MM.1S (cell line): ENCODE measurements around the gene TCF12.
A peak's percentile ranks its signal among the peaks of the same experiment; 100 is the strongest.

Experiments used
- DNase-seq: peaks from one replicate; pipeline ENCODE4 v3.0.0-alpha.2; 2015
- H2AFZ ChIP-seq: fragments of 300-600 bp; sonication (generic); 2 replicates; pipeline ENCODE4 v1.6.0; 2016; ENCODE audit warnings: antibody characterized with exemption, low read length
- H3F3A ChIP-seq: fragments of 300-600 bp; sonication (generic); 2 replicates; pipeline ENCODE4 v1.6.1; 2016; ENCODE audit warnings: mild to moderate bottlenecking, antibody characterized with exemption, low read length, moderate library complexity, mixed read lengths; ENCODE audit not compliant: insufficient read depth
- H3K27ac ChIP-seq: fragments of 300-600 bp; sonication (generic); 2 replicates; pipeline ENCODE4 v1.5.1; 2016; ENCODE audit warnings: mild to moderate bottlenecking, low read length
- H3K27me3 ChIP-seq: fragments of 300-600 bp; sonication (generic); replicated peaks from 2 replicates; pipeline ENCODE4 v1.6.0; 2016; ENCODE audit warnings: low read length; ENCODE audit not compliant: insufficient read depth
- H3K36me3 ChIP-seq: fragments of 300-600 bp; sonication (generic); replicated peaks from 2 replicates; pipeline ENCODE4 v1.6.1; 2016; ENCODE audit warnings: mild to moderate bottlenecking, low read length, mixed read lengths; ENCODE audit not compliant: insufficient read depth
- H3K4me1 ChIP-seq: fragments of 300-600 bp; sonication (generic); 2 replicates; pipeline ENCODE4 v1.6.1; 2016; ENCODE audit warnings: low read length, mixed read lengths
- H3K4me2 ChIP-seq: fragments of 300-600 bp; sonication (generic); 2 replicates; pipeline ENCODE4 v1.6.0; 2016; ENCODE audit warnings: low read depth, low read length
- H3K4me3 ChIP-seq: fragments of 300-600 bp; sonication (generic); 2 replicates; pipeline ENCODE4 v1.5.1; 2016; ENCODE audit warnings: low read length, mixed read lengths
- H3K79me2 ChIP-seq: fragments of 300-600 bp; sonication (generic); 2 replicates; pipeline ENCODE4 v1.6.1; 2016; ENCODE audit warnings: mixed run types, low read length, mixed read lengths
- H3K9ac ChIP-seq: fragments of 300-600 bp; sonication (generic); 2 replicates; pipeline ENCODE4 v1.6.1; 2016; ENCODE audit warnings: low read length, mixed read lengths
- H3K9me2 ChIP-seq: fragments of 300-600 bp; sonication (generic); replicated peaks from 2 replicates; pipeline ENCODE4 v1.6.1; 2016; ENCODE audit warnings: mild to moderate bottlenecking, low read length, mixed read lengths; ENCODE audit not compliant: insufficient read depth
- H3K9me3 ChIP-seq: fragments of 300-600 bp; sonication (generic); replicated peaks from 2 replicates; pipeline ENCODE4 v1.6.1; 2016; ENCODE audit warnings: mild to moderate bottlenecking, low read length, mixed read lengths; ENCODE audit not compliant: insufficient read depth
- H4K20me1 ChIP-seq: fragments of 300-600 bp; sonication (generic); 2 replicates; pipeline ENCODE4 v1.6.1; 2016; ENCODE audit warnings: mild to moderate bottlenecking, low read length, moderate library complexity, mixed read lengths; ENCODE audit not compliant: insufficient read depth
- EZH2 ChIP-seq: fragments of 300-600 bp; sonication (generic); optimal IDR thresholded peaks from 2 replicates; pipeline ENCODE3; 2017; ENCODE audit warnings: low read depth, mild to moderate bottlenecking, antibody characterized with exemption, low read length, mixed read lengths
- EZH2phosphoT487 ChIP-seq: fragments of 300-600 bp; sonication (generic); IDR thresholded peaks from 2 replicates; pipeline ENCODE4 v1.6.1; 2018; ENCODE audit warnings: antibody characterized with exemption, low read length
- TF ChIP-seq, protein P1 (sequence below): fragments of 300-600 bp; sonication (generic); IDR thresholded peaks from 2 replicates; pipeline ENCODE4 v1.5.1; 2016; ENCODE audit warnings: antibody characterized with exemption, low read length, mixed read lengths

Gene TCF12

DNA sequence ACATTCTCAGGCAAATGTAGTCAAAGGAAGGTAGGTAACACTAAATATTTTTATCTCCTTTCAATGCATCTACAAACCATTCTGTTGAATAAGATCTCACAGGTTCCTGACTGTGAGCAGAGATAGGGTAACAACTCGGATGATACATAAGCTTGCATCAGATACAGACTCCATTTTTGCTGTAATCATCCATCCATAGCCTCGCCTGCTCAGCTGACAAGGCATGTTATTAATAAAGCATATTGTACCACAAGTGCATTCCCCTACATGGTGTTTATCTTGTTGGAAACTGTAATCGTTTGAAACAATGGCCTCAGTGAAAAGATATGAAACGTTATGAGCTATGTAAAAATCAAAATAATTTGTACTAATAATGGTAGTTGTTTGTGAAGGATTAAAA lies 35.4 kb upstream of the TCF12 start:
- Histone ChIP-seq H3K27me3 (no peaks in the 10 kb centered on the region), H3K9me2 (no peaks in the 10 kb centered on the region), H3K79me2 (no peaks in the 10 kb centered on the region), H2AFZ (no peak overlapping the region), H3K9ac (no peak overlapping the region), H4K20me1 (no peaks in the 10 kb centered on the region), H3F3A (peaks cover 14% of the 10 kb centered on the region), H3K4me1 (peaks cover 6% of the 10 kb centered on the region; the same call in 1 of the 2 replicates), H3K4me3 (no peak overlapping the region), H3K4me2 (no peak overlapping the region), H3K27ac (no peak overlapping the region), H3K36me3 (no peaks in the 10 kb centered on the region), H3K9me3 (no peaks in the 10 kb centered on the region)
- DNase-seq = no peak
- TF ChIP-seq, protein P1, sequence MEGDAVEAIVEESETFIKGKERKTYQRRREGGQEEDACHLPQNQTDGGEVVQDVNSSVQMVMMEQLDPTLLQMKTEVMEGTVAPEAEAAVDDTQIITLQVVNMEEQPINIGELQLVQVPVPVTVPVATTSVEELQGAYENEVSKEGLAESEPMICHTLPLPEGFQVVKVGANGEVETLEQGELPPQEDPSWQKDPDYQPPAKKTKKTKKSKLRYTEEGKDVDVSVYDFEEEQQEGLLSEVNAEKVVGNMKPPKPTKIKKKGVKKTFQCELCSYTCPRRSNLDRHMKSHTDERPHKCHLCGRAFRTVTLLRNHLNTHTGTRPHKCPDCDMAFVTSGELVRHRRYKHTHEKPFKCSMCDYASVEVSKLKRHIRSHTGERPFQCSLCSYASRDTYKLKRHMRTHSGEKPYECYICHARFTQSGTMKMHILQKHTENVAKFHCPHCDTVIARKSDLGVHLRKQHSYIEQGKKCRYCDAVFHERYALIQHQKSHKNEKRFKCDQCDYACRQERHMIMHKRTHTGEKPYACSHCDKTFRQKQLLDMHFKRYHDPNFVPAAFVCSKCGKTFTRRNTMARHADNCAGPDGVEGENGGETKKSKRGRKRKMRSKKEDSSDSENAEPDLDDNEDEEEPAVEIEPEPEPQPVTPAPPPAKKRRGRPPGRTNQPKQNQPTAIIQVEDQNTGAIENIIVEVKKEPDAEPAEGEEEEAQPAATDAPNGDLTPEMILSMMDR = no peak

DNA sequence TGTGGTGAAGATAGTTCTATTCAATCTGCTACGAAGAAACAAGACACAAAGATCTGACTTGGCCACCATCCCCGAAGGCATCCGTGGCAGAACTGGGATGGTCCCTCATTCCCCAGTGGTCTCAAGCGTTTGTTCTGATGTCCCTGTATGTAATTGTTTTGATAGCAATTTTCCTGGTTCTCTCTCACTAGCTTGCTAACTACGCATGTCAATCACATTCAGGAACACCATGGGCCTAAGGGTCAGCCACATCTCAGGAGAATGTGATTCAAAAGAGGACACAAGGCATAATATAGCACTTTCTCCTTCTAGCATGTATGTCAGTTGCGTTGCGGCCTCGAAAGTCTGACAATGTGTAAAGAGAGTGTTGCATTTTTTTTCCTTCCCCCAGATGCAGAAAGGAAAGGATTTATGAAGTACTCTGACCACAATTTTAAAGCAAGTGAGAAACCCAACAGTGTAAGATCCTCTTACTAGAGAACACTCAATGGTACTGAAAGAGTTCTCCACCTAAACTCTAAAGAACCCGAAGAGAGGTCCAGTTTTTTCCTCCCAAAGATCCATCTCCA lies 32.0 kb upstream of the TCF12 start:
- Histone ChIP-seq H3K27me3 (no peaks in the 10 kb centered on the region), H4K20me1 (no peaks in the 10 kb centered on the region), H3K9me3 (no peaks in the 10 kb centered on the region), H3K36me3 (no peaks in the 10 kb centered on the region), H3K4me1 (peaks cover 7% of the 10 kb centered on the region; the same call in 1 of the 2 replicates), H3K27ac (peak overlapping the region; percentile 58; the same call in 1 of the 2 replicates), H3K9ac (peak overlapping the region; percentile 82; the same call in 1 of the 2 replicates), H3K4me2 (peak overlapping the region; percentile 90), H3F3A (peaks cover 16% of the 10 kb centered on the region), H3K9me2 (no peaks in the 10 kb centered on the region), H3K79me2 (no peaks in the 10 kb centered on the region), H3K4me3 (peak overlapping the region; percentile 87), H2AFZ (peak overlapping the region; percentile 96)
- DNase-seq = peak; percentile 15
- no peak for TF ChIP-seq EZH2
- TF ChIP-seq EZH2phosphoT487 = no peak
- TF ChIP-seq, protein P1 = no peak

DNA sequence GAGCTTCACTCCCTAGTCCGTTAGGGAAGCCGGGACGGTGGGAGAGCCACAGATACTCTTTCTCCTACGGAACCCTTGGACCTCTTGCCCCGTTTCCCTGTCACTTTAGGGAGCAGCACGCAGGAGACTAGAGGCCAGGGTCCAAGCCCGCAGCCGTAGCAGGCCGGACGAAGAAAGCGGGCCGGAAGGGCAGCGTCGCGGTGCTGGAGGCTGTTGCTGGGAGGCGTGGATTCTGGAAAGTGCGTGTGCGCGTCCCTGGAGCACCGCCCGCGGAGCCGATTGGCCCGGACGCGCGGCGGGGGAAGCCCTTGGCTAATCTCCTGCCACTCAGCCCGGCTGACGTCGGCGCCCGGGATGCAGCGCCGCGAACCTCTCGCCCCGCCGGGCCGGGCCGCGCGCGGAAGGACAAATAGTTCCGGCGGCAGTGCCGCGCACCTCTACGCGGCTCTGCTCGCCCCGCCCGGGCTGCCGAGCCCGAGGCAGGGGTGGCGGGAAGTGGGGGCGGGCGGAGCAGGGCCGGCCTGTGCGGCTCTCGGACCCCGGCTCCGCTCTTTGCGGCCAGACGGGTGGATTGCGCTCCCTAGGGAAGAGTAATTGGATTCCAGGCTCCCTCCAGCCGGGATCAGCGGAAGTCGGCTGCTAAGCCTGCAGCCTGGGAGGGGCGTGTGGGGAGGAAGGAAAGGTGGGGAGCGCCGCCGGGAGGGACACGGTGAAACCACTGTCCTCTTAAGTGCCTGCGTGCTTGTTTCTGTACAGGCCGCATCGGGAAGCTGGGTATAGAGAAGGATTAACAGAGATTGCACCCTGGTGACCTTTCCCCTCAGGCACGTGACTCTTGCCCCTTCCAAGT lies 31.3 kb upstream of the TCF12 start:
- H3K4me2 ChIP-seq = peak overlapping the region; percentile 90
- DNase-seq = peak; percentile 87
- no peaks in the 10 kb centered on the region for H3K36me3 ChIP-seq
- peaks cover 7% of the 10 kb centered on the region; the same call in 1 of the 2 replicates for H3K4me1 ChIP-seq
- no peaks in the 10 kb centered on the region for H3K9me2 ChIP-seq
- no peaks in the 10 kb centered on the region for H3K9me3 ChIP-seq
- peaks cover 16% of the 10 kb centered on the region for H3F3A ChIP-seq
- H3K27ac ChIP-seq = peak overlapping the region; percentile 58; the same call in 1 of the 2 replicates
- no peaks in the 10 kb centered on the region for H3K79me2 ChIP-seq
- peak overlapping the region; percentile 96 for H2AFZ ChIP-seq
- no peaks in the 10 kb centered on the region for H4K20me1 ChIP-seq
- peak overlapping the region; percentile 87 for H3K4me3 ChIP-seq
- H3K27me3 ChIP-seq = no peaks in the 10 kb centered on the region
- TF ChIP-seq, protein P1 = no peak
- no peak for TF ChIP-seq EZH2phosphoT487
- TF ChIP-seq EZH2 = no peak
- H3K9ac ChIP-seq = peak overlapping the region; percentile 82
